ENCODE measurements around the gene LDLRAD3.

Gene LDLRAD3

GRCh38 chr11:36019722-36020121 lies 75.9 kb downstream of the LDLRAD3 start:
- Mint-ChIP-seq H3K4me1 (peaks cover 82% of the 10 kb centered on the region), H3K27ac (no peak overlapping the region), H3K27me3 (ENCODE audit: low read depth) (no peaks in the 10 kb centered on the region), H3K9me3 (no peaks in the 10 kb centered on the region), H3K36me3 (ENCODE audit: low read depth) (peaks cover 3% of the 10 kb centered on the region), H3K4me3 (no peak overlapping the region)
- TF ChIP-seq CTCF (IDR thresholded peaks at IDR 0.05; ENCODE audit: unreplicated experiment in 3 of 3), result no peak

- no peak overlapping the region for H3K4me3 Mint-ChIP-seq
- no peak for TF ChIP-seq CTCF (IDR thresholded peaks at IDR 0.05; ENCODE audit: unreplicated experiment in 3 of 3)
- peak overlapping the region in 2 of 3 experiments; percentile 26 to 40 for H3K27ac Mint-ChIP-seq
- peaks cover 3% of the 10 kb centered on the region for H3K36me3 Mint-ChIP-seq (ENCODE audit: low read depth)
- H3K9me3 Mint-ChIP-seq, result no peaks in the 10 kb centered on the region
- H3K4me1 Mint-ChIP-seq, result peaks cover 79% of the 10 kb centered on the region
- no peaks in the 10 kb centered on the region for H3K27me3 Mint-ChIP-seq (ENCODE audit: low read depth)
Measured at GRCh38 chr11:36022882-36023281, 79.0 kb downstream of the LDLRAD3 start.

GRCh38 chr11:36023922-36024321 lies 80.1 kb downstream of the LDLRAD3 start:
- Mint-ChIP-seq H3K27me3 (ENCODE audit: low read depth) (no peaks in the 10 kb centered on the region), H3K36me3 (ENCODE audit: low read depth) (no peaks in the 10 kb centered on the region), H3K27ac (peak overlapping the region; percentile 26 to 55 (median 52)), H3K9me3 (no peaks in the 10 kb centered on the region), H3K4me1 (peaks cover 73% of the 10 kb centered on the region), H3K4me3 (no peak overlapping the region)
- no peak for TF ChIP-seq CTCF (IDR thresholded peaks at IDR 0.05; ENCODE audit: unreplicated experiment in 3 of 3)

GRCh38 chr11:36024716-36025115 lies 80.9 kb downstream of the LDLRAD3 start:
- Mint-ChIP-seq H3K9me3 (no peaks in the 10 kb centered on the region), H3K36me3 (ENCODE audit: low read depth) (peaks cover 3% of the 10 kb centered on the region), H3K4me1 (peaks cover 74% of the 10 kb centered on the region), H3K27me3 (ENCODE audit: low read depth) (no peaks in the 10 kb centered on the region), H3K27ac (peak overlapping the region; percentile 78 to 93 (median 88)), H3K4me3 (peak overlapping the region in 1 of 3 experiments; percentile 50)
- TF ChIP-seq CTCF (IDR thresholded peaks at IDR 0.05; ENCODE audit: unreplicated experiment in 3 of 3), result no peak

GRCh38 chr11:36026315-36026968 lies 82.6 kb downstream of the LDLRAD3 start:
- TF ChIP-seq CTCF (IDR thresholded peaks at IDR 0.05; ENCODE audit: unreplicated experiment in 3 of 3), result no peak
- Mint-ChIP-seq H3K4me3 (no peak overlapping the region), H3K4me1 (peaks cover 79% of the 10 kb centered on the region), H3K27ac (peak overlapping the region in 1 of 3 experiments; percentile 40), H3K9me3 (no peaks in the 10 kb centered on the region), H3K36me3 (ENCODE audit: low read depth) (peaks cover 3% of the 10 kb centered on the region), H3K27me3 (ENCODE audit: low read depth) (no peaks in the 10 kb centered on the region)

- Mint-ChIP-seq H3K4me1 (peaks cover 81% of the 10 kb centered on the region), H3K4me3 (no peak overlapping the region), H3K27me3 (ENCODE audit: low read depth) (no peaks in the 10 kb centered on the region), H3K9me3 (no peaks in the 10 kb centered on the region), H3K27ac (peak overlapping the region in 2 of 3 experiments; percentile 1 to 18), H3K36me3 (ENCODE audit: low read depth) (peaks cover 8% of the 10 kb centered on the region)
- TF ChIP-seq CTCF (IDR thresholded peaks at IDR 0.05; ENCODE audit: unreplicated experiment in 3 of 3), result no peak
Measured at GRCh38 chr11:36027731-36028130, 83.9 kb downstream of the LDLRAD3 start.

All from nephron (organoid).